GM12874 (cell line): ENCODE data around the gene ERCC6L2.

Experiments
- CTCF ChIP-seq: IDR thresholded peaks from 2 replicates; pipeline ENCODE4 v1.5.1; 2011; ENCODE audit warnings: low read depth, mild to moderate bottlenecking, control low read depth, low read length, moderate library complexity; ENCODE audit not compliant: insufficient read depth

Gene ERCC6L2

GRCh38 chr9:95836072-95836471, 39.4 kb upstream of the ERCC6L2 start:
- no peak for TF ChIP-seq CTCF

- TF ChIP-seq CTCF: no peak
Observed at GRCh38 chr9:95839012-95839411, 36.5 kb upstream of the ERCC6L2 start.

- TF ChIP-seq CTCF: no peak
Observed at GRCh38 chr9:95840074-95840473, 35.4 kb upstream of the ERCC6L2 start.

GRCh38 chr9:95841377-95841776, 34.1 kb upstream of the ERCC6L2 start:
- no peak for TF ChIP-seq CTCF

- no peak for TF ChIP-seq CTCF
Observed at GRCh38 chr9:95845751-95846150, 29.7 kb upstream of the ERCC6L2 start.

- no peak for TF ChIP-seq CTCF
Observed at GRCh38 chr9:95848764-95849163, 26.7 kb upstream of the ERCC6L2 start.

- no peak for TF ChIP-seq CTCF
Observed at GRCh38 chr9:95852059-95853032, 23.1 kb upstream of the ERCC6L2 start.
